Measurements from ENCODE around the gene ZBTB4. TPM values are rescaled to one million over a fixed set of nuclear protein-coding genes. Genes with fewer than 3 reads are reported as not detected.

Gene ZBTB4
- total and polyA plus RNA-seq, 9 of the 15 experiments (the other 6 are each of a cell fraction or from before 2014, with no cell fraction given): 0.92 to 6.9 (median 3.3) TPM

GRCh38 chr17:7483255-7484066 is 4.0 kb upstream of the ZBTB4 start (continued):
- no peak for TF ChIP-seq RUNX1 (IDR thresholded peaks at IDR 0.05; ENCODE audit: low read depth)
- no peak for TF ChIP-seq GTF2F1 (IDR thresholded peaks at IDR 0.05; ENCODE audit: low read depth, low read length)
- TF ChIP-seq NEUROD1 (IDR thresholded peaks at IDR 0.05; ENCODE audit: borderline replicate concordance, low read depth, low read length, partially characterized antibody): peak; percentile 12
- no peak for TF ChIP-seq PCBP2 (IDR thresholded peaks at IDR 0.05; ENCODE audit: low read depth, low read length, poor library complexity, severe bottlenecking)
- no peak for TF ChIP-seq RBM15 (IDR thresholded peaks at IDR 0.05; ENCODE audit: insufficient read depth, low read length)
- TF ChIP-seq TFAP4 (CRISPR knock-in tag; IDR thresholded peaks at IDR 0.05; ENCODE audit: borderline replicate concordance): peak; percentile 90
- no peak for TF ChIP-seq CHAMP1 (IDR thresholded peaks at IDR 0.05)
- no peak for TF ChIP-seq ZNF518B (CRISPR knock-in tag; IDR thresholded peaks at IDR 0.05)
- no peak for TF ChIP-seq ZNF780A (CRISPR knock-in tag; IDR thresholded peaks at IDR 0.05)
- no peak for TF ChIP-seq XRCC3 (IDR thresholded peaks at IDR 0.05)
- no peak for TF ChIP-seq ZFP36 (IDR thresholded peaks at IDR 0.05; ENCODE audit: low read depth, low read length, partially characterized antibody)
- peak; percentile 92 for TF ChIP-seq NFRKB (IDR thresholded peaks at IDR 0.05; ENCODE audit: low read depth)
- TF ChIP-seq MTA1 (IDR thresholded peaks at IDR 0.05; ENCODE audit: borderline replicate concordance): 0 out of 2 replicates have a peak, but pooled peaks have one; percentile 43
- TF ChIP-seq ZNF408 (CRISPR knock-in tag; IDR thresholded peaks at IDR 0.05; ENCODE audit: low read depth): no peak
- peak; percentile 76 for TF ChIP-seq ETV1 (tag; conservative IDR thresholded peaks at IDR 0.05; ENCODE audit: low read depth)
- no peak for TF ChIP-seq RBM25 (IDR thresholded peaks at IDR 0.05; ENCODE audit: low read depth, low read length, severe bottlenecking)
- TF ChIP-seq ZNF175 (CRISPR knock-in tag; IDR thresholded peaks at IDR 0.05; ENCODE audit: low read depth): no peak
- TF ChIP-seq ARID3B (CRISPR knock-in tag; IDR thresholded peaks at IDR 0.05; ENCODE audit: borderline replicate concordance): no peak
- TF ChIP-seq TAF15 (IDR thresholded peaks at IDR 0.05; ENCODE audit: low read depth, low read length): no peak
